ENCODE measurements around the gene SF3A1. TPM values are rescaled to one million over a fixed set of nuclear protein-coding genes. Genes with fewer than 3 reads are reported as not detected.
"Not testable (repeated sequence)": the region's sequence is repeated elsewhere in the genome, so short reads cannot be mapped to it uniquely, and the experiment has no call there.

SF3A1 gene
- total RNA-seq, 2 donors from 2014 or later, result 275 to 294 TPM

GRCh38 chr22:30348809-30349208, 7.9 kb downstream of the SF3A1 start:
- Mint-ChIP-seq H3K27ac (peak overlapping the region; percentile 85), H3K4me3 (peak overlapping the region; percentile 82), H3K4me1 (peaks cover 47% of the 10 kb centered on the region), H3K36me3 (ENCODE audit: low read depth) (peaks cover 100% of the 10 kb centered on the region), H3K9me3 (no peaks in the 10 kb centered on the region), H3K27me3 (no peaks in the 10 kb centered on the region)
- no peak for ATAC-seq (replicated peaks)

GRCh38 chr22:30348404-30348803, 8.3 kb downstream of the SF3A1 start:
- Mint-ChIP-seq H3K4me3 (peak overlapping the region; percentile 82), H3K4me1 (peaks cover 45% of the 10 kb centered on the region), H3K27me3 (no peaks in the 10 kb centered on the region), H3K36me3 (ENCODE audit: low read depth) (peaks cover 100% of the 10 kb centered on the region), H3K9me3 (no peaks in the 10 kb centered on the region), H3K27ac (peak overlapping the region; percentile 85)
- no peak for ATAC-seq (replicated peaks)

- Mint-ChIP-seq H3K4me3 (peak overlapping the region; percentile 82), H3K4me1 (peaks cover 45% of the 10 kb centered on the region), H3K36me3 (ENCODE audit: low read depth) (peaks cover 100% of the 10 kb centered on the region)
Measured at GRCh38 chr22:30347255-30347892, 9.3 kb downstream of the SF3A1 start.

GRCh38 chr22:30344447-30345200, 12.1 kb downstream of the SF3A1 start:
- ATAC-seq (replicated peaks), result peak; percentile 78
- H3K36me3 Mint-ChIP-seq (ENCODE audit: low read depth), result peaks cover 100% of the 10 kb centered on the region

More at GRCh38 chr22:30347255-30347892, 9.3 kb downstream of the SF3A1 start:
- Mint-ChIP-seq H3K27ac (peak overlapping the region; percentile 85), H3K27me3 (no peaks in the 10 kb centered on the region), H3K9me3 (no peaks in the 10 kb centered on the region)
- ATAC-seq (replicated peaks), result peak; percentile 83

GRCh38 chr22:30340911-30341685, 15.6 kb downstream of the SF3A1 start:
- Mint-ChIP-seq H3K9me3 (no peaks in the 10 kb centered on the region), H3K27me3 (no peaks in the 10 kb centered on the region), H3K4me3 (no peak overlapping the region), H3K27ac (peak overlapping the region; percentile 63), H3K4me1 (peaks cover 22% of the 10 kb centered on the region), H3K36me3 (ENCODE audit: low read depth) (peaks cover 100% of the 10 kb centered on the region)
- no peak for ATAC-seq (replicated peaks)

More at GRCh38 chr22:30344447-30345200, 12.1 kb downstream of the SF3A1 start:
- H3K27ac Mint-ChIP-seq, result peak overlapping the region; percentile 93
- peaks cover 37% of the 10 kb centered on the region for H3K4me1 Mint-ChIP-seq
- no peaks in the 10 kb centered on the region for H3K27me3 Mint-ChIP-seq
- H3K4me3 Mint-ChIP-seq, result peak overlapping the region; percentile 71
- H3K9me3 Mint-ChIP-seq, result no peaks in the 10 kb centered on the region

GRCh38 chr22:30338802-30339201, 17.9 kb downstream of the SF3A1 start:
- Mint-ChIP-seq H3K27ac (no peak overlapping the region), H3K36me3 (ENCODE audit: low read depth) (peaks cover 100% of the 10 kb centered on the region), H3K4me3 (no peak overlapping the region), H3K9me3 (no peaks in the 10 kb centered on the region), H3K27me3 (no peaks in the 10 kb centered on the region), H3K4me1 (peaks cover 17% of the 10 kb centered on the region)
- ATAC-seq (replicated peaks), result no peak

GRCh38 chr22:30338341-30338740, 18.4 kb downstream of the SF3A1 start:
- H3K27me3 Mint-ChIP-seq; H3K9me3 Mint-ChIP-seq; ATAC-seq (replicated peaks); H3K27ac Mint-ChIP-seq; H3K4me3 Mint-ChIP-seq: not testable (repeated sequence)
- peaks cover 20% of the 10 kb centered on the region for H3K4me1 Mint-ChIP-seq
- peaks cover 100% of the 10 kb centered on the region for H3K36me3 Mint-ChIP-seq (ENCODE audit: low read depth)

GRCh38 chr22:30337461-30337778, 19.3 kb downstream of the SF3A1 start:
- H3K4me1 Mint-ChIP-seq, result peaks cover 23% of the 10 kb centered on the region
- no peak overlapping the region for H3K27ac Mint-ChIP-seq
- peaks cover 100% of the 10 kb centered on the region for H3K36me3 Mint-ChIP-seq (ENCODE audit: low read depth)
- no peak overlapping the region for H3K4me3 Mint-ChIP-seq
- no peaks in the 10 kb centered on the region for H3K27me3 Mint-ChIP-seq
- no peak for ATAC-seq (replicated peaks)
- no peaks in the 10 kb centered on the region for H3K9me3 Mint-ChIP-seq

- H3K27ac Mint-ChIP-seq, result no peak overlapping the region
- H3K9me3 Mint-ChIP-seq, result no peaks in the 10 kb centered on the region
- H3K27me3 Mint-ChIP-seq, result no peaks in the 10 kb centered on the region
- no peak for ATAC-seq (replicated peaks)
- H3K4me3 Mint-ChIP-seq, result no peak overlapping the region
- peaks cover 22% of the 10 kb centered on the region for H3K4me1 Mint-ChIP-seq
- H3K36me3 Mint-ChIP-seq (ENCODE audit: low read depth), result peaks cover 100% of the 10 kb centered on the region
Measured at GRCh38 chr22:30336752-30337460, 19.8 kb downstream of the SF3A1 start.

- H3K9me3 Mint-ChIP-seq, result no peaks in the 10 kb centered on the region
- peak; percentile 71 for ATAC-seq (replicated peaks)
- peak overlapping the region; percentile 51 for H3K27ac Mint-ChIP-seq
- H3K4me1 Mint-ChIP-seq, result peaks cover 25% of the 10 kb centered on the region
- H3K27me3 Mint-ChIP-seq, result no peaks in the 10 kb centered on the region
- peaks cover 100% of the 10 kb centered on the region for H3K36me3 Mint-ChIP-seq (ENCODE audit: low read depth)
- peak overlapping the region; percentile 56 for H3K4me3 Mint-ChIP-seq
Measured at GRCh38 chr22:30335236-30335635, 21.5 kb downstream of the SF3A1 start.

GRCh38 chr22:30334646-30335045, 22.0 kb downstream of the SF3A1 start:
- peaks cover 100% of the 10 kb centered on the region for H3K36me3 Mint-ChIP-seq (ENCODE audit: low read depth)
- peaks cover 25% of the 10 kb centered on the region for H3K4me1 Mint-ChIP-seq
- no peaks in the 10 kb centered on the region for H3K27me3 Mint-ChIP-seq
- no peaks in the 10 kb centered on the region for H3K9me3 Mint-ChIP-seq
- H3K4me3 Mint-ChIP-seq, result peak overlapping the region; percentile 56
- peak; percentile 30 for ATAC-seq (replicated peaks)
- peak overlapping the region; percentile 51 for H3K27ac Mint-ChIP-seq

- Mint-ChIP-seq H3K36me3 (ENCODE audit: low read depth) (peaks cover 92% of the 10 kb centered on the region), H3K27ac (peak overlapping the region; percentile 51), H3K27me3 (no peaks in the 10 kb centered on the region), H3K4me3 (peak overlapping the region; percentile 56), H3K4me1 (peaks cover 25% of the 10 kb centered on the region), H3K9me3 (no peaks in the 10 kb centered on the region)
- ATAC-seq (replicated peaks), result peak; percentile 75
Measured at GRCh38 chr22:30333707-30334087, 23.0 kb downstream of the SF3A1 start.

GRCh38 chr22:30332994-30333706, 23.5 kb downstream of the SF3A1 start:
- Mint-ChIP-seq H3K36me3 (ENCODE audit: low read depth) (peaks cover 87% of the 10 kb centered on the region), H3K4me1 (peaks cover 25% of the 10 kb centered on the region), H3K9me3 (no peaks in the 10 kb centered on the region), H3K4me3 (peak overlapping the region; percentile 56), H3K27me3 (no peaks in the 10 kb centered on the region), H3K27ac (peak overlapping the region; percentile 51)
- ATAC-seq (replicated peaks), result peak; percentile 77

Data from activated T-helper 17 cell treated with anti-CD3 and anti-CD28 coated beads, Interleukin-2, amount 50 U/mL, for 72 hours (primary cell).